ENCODE data around the gene SARS2.
"Not testable (repeated sequence)": the region's sequence is repeated elsewhere in the genome, so short reads cannot be mapped to it uniquely, and the experiment has no call there.

SARS2 gene, protein sequence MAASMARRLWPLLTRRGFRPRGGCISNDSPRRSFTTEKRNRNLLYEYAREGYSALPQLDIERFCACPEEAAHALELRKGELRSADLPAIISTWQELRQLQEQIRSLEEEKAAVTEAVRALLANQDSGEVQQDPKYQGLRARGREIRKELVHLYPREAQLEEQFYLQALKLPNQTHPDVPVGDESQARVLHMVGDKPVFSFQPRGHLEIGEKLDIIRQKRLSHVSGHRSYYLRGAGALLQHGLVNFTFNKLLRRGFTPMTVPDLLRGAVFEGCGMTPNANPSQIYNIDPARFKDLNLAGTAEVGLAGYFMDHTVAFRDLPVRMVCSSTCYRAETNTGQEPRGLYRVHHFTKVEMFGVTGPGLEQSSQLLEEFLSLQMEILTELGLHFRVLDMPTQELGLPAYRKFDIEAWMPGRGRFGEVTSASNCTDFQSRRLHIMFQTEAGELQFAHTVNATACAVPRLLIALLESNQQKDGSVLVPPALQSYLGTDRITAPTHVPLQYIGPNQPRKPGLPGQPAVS

DNA sequence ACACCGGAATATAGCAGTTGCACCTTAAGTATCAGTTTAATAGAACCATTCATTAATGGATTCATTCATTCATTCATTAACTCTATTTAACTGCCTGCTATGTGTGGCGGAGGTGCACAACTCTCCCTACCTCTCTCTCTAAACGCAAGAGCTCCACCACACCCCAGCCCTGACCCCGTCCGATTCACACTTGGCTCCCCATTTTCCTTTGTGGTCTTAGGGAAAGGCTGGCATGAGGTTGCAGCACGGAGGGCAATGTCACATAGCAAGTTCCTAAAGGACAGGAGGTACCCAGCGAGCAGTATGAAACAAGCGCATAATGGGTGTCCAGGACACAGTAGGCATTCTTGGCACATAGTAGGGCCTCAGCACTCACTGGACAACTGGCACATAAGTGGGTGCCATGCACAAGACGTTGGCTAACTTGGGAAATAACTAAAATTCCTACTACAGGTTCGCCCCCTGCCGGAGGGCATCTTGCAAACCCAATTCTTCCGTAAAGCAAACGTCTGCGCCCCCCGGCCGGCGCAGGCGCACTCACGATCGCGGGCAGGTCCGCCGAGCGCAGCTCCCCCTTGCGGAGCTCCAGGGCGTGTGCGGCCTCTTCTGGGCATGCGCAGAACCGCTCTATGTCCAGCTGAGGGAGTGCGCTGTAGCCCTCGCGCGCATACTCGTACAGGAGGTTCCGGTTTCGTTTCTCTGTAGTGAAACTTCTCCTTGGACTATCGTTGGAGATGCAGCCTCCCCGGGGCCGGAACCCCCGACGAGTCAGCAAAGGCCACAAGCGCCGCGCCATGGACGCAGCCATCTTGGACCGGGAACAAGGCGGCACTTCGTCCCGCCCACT is at the start of gene SARS2:
Gene SARS2 (minus strand): TSS at position 835 of the 847 bp plus-strand sequence. CDS start 27 bp downstream, at position 808.
- peak; percentile 87 for DNase-seq (ENCODE audit: low read depth in 2 of 2)

GRCh38 chr19:38979812-38980211 is 49.2 kb upstream of the SARS2 start:
- no peak for DNase-seq (ENCODE audit: low read depth in 2 of 2)

GRCh38 chr19:38978326-38978689 is 47.7 kb upstream of the SARS2 start:
- no peak for DNase-seq (ENCODE audit: low read depth in 2 of 2)

DNA sequence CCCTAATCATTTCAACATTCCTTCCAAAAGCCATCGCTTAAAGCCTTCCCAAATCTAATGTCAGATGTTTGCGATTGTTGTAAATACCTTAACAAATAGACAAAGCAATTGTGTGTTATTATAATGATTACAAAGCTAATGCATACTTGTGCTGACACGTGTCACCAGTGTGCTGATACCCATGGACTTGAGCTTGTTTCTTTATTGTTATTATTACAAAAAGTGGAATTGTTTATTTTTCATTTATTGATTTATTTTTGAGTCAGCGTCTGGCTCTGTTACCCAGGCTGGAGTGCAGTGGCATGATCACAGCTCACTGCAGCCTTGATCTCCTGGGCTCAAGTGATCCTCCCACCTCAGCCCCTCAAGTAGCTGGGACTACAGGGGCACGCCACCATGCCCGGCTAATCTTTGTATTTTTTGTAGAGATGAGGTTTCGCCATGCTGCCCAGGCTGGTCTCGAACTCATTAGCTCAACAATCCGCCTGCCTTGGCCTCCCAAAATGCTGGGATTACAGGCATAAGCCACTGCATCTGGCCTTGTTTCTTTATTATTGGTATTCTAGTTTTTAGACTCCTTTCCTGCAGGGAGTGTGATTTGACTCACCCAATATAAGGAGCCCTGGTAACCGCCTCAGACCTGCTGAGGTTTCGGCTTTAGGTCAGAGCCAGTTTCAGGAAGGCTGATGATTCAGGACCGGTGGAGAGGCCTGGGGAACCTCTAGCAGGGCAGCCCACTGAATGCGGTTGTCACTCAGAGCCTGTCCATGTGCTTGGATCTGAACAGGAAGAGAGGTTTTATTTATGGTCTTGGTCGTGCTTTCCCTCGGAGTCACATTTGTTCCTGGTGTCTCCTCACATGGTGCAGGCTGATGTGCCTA is 47.1 kb upstream of the SARS2 start:
- DNase-seq (ENCODE audit: low read depth in 2 of 2) = no peak

DNA sequence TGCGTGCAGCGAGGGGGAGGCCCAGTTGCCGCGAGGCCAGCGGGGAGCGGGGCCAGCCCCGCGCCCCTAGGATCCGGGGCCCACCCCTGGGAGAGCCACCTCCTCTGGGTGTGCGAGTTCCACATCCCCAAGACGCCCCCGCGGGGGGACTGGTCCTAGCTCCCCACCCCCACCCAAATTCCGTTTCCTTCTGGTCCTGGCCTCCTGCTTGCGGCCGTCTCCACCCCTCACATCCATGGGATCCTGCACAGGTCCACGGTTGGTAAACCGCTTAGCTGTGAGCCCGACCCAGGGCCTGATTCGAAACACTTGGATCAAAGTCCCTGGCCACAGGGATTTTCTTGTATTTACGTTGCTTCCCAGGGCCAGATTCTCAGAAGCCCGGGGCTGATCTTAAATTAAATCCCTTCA is 45.3 kb upstream of the SARS2 start:
- no peak for DNase-seq (ENCODE audit: low read depth in 2 of 2)

GRCh38 chr19:38975214-38975860 is 44.8 kb upstream of the SARS2 start, which contains the start of gene FBXO17:
Gene FBXO17, minus strand, starts transcription at chr19:38975742. Its CDS starts 25,423 bp downstream, at chr19:38950319.
- DNase-seq (ENCODE audit: low read depth in 2 of 2) = no peak

DNA sequence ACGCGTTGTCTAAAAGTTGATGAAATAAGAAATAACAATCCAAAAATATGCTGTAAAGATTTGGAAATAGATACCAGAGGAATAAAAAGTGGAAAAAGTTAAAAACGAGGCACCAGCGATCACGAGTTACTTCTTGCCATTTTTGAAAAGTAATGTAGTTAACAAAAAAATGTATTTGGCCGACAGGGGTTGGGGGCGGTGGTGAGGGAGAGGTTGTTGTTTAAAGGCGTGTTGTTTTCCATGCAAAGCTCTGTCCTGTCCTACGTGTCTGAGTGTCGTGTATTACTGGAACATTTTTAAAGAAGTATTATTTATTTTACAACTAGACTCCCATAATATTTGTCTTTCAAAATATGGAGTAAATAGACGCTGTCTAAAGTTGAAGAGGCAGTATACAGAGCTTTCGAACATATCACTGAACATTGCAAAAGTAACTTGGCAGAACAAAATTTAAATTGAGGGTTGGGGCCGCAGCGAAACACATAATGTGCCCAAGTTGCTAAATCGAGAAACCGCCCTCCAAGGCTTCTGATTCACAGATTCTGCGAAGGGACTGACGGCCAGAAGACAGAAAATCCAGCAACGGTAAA is 44.2 kb upstream of the SARS2 start:
- DNase-seq (ENCODE audit: low read depth in 2 of 2) = no peak

DNA sequence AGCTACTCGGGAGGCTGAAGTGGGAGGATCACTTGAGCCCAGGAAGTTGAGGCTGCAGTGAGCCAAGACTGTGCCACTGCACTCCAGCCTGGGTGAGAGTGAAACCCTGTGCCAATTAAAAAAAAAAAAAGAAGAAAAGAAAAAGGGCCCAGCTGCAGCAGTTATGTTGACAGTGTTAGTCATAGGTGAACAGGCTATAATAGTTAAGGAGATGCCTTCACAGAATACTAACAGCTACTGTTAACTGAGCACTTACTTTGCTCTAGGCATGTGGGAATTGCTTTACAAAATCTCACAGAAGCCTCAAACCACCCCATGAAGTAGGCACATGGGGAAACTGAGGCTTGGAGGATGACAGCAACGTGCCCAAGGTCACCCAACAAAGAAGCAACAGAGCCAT is 41.1 kb upstream of the SARS2 start:
- DNase-seq (ENCODE audit: low read depth in 2 of 2) = no peak

DNA sequence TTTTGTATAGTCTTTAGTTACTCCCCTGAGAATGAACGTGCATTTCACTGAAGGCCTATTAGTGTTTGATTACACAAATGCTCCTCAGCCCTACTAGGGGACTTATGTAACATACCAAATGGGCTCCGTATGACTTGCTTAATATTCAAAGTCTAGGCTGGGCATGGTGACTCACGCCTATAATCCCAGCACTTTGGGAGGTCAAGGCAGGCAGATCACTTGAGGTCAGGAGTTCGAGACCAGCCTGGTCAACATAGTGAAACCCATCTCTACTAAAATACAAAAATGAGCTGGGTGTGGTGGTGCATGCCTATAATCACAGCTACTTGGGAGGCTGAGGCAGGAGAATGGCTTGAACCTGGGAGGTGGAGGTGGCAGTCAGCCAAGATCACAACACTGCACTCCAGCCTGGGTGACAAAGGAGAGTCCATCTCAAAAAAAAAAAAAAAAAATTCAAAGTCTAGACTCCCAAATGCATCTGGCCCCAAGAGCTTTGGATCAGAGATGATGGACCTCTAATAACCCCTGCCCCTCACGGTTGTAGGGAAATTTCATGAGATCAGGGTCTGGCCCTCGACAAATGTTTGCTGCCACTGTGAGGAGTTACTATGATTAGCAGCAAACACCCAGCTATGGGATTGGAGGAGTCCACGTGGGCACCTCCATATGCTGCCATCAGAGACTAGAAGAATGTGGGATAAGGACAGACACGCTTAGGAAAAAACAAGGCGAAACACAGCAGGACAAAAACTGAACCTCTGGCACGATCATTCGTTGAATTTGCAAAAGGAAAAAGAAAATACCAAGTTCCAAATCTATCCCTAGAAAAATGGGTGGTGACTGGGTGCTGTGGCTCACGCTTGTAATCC is 40.3 kb upstream of the SARS2 start:
- no peak for DNase-seq (ENCODE audit: low read depth in 2 of 2)

DNA sequence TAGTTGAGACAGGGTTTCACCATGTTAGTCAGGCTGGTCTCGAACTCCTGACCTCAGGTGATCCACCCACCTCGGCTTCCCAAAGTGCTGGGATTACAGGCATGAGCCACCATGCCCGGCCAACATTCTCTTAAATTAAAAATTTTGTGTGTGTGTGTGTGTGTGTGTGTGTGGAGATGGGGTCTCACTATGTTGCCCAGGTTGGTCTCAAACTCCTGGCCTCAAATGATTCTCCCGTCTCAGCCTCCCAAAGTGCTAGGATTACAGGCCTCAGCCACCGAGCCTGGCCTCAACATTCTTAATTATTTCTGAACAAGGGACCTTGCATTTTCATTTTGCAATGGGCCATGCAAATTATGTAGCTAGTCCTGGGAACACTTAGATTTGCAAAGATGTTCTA is 35.6 kb upstream of the SARS2 start:
- not testable (repeated sequence) for DNase-seq (ENCODE audit: low read depth in 2 of 2)

GRCh38 chr19:38964738-38965137 is 34.2 kb upstream of the SARS2 start:
- DNase-seq (ENCODE audit: low read depth in 2 of 2) = no peak

DNA sequence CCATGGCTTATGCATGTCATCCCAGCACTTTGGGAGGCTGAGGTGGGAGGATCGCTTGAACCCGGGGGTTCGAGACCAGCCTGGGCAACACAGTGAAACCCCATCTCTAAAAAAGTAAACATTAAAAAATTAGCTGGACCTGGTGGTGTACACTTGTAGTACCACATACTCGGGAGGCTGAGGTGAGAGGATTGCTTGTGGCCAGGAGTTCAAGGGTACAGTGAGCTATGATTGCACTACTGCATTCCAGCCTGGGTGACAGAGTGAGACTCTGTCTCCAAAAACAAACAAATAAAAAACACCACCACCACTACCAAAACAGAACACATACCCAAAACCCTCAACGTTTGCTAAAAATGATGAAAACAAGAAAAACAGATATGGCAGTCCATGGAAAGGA is 29.1 kb upstream of the SARS2 start:
- no peak for DNase-seq (ENCODE audit: low read depth in 2 of 2)

GRCh38 chr19:38958301-38958700 is 27.7 kb upstream of the SARS2 start:
- no peak for DNase-seq (ENCODE audit: low read depth in 2 of 2)

DNA sequence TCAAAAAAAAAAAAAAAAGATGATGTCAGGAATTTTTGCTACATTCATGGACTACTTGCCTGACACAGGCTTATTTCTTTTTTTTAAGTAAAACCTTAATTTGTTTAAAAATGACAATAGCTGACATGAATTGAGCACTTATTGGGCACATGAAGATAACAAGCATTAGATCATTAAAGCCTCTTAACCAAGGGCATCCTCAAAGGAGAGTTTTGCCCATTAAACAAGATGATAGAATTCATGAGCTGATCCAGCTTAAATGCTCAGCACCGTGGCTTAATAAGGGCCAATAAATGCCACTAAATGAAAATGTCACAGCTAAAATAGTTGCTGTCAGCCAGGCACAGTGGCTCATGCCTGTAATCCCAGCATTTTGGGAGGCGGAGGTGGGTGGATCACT is 25.7 kb upstream of the SARS2 start:
- DNase-seq (ENCODE audit: low read depth in 2 of 2) = no peak

GRCh38 chr19:38953677-38954076 is 23.1 kb upstream of the SARS2 start:
- DNase-seq (ENCODE audit: low read depth in 2 of 2) = no peak

- no peak for DNase-seq (ENCODE audit: low read depth in 2 of 2)
Measured at GRCh38 chr19:38952395-38953165, 22.0 kb upstream of the SARS2 start.

GRCh38 chr19:38951187-38951586 is 20.6 kb upstream of the SARS2 start:
- DNase-seq (ENCODE audit: low read depth in 2 of 2) = no peak

DNA sequence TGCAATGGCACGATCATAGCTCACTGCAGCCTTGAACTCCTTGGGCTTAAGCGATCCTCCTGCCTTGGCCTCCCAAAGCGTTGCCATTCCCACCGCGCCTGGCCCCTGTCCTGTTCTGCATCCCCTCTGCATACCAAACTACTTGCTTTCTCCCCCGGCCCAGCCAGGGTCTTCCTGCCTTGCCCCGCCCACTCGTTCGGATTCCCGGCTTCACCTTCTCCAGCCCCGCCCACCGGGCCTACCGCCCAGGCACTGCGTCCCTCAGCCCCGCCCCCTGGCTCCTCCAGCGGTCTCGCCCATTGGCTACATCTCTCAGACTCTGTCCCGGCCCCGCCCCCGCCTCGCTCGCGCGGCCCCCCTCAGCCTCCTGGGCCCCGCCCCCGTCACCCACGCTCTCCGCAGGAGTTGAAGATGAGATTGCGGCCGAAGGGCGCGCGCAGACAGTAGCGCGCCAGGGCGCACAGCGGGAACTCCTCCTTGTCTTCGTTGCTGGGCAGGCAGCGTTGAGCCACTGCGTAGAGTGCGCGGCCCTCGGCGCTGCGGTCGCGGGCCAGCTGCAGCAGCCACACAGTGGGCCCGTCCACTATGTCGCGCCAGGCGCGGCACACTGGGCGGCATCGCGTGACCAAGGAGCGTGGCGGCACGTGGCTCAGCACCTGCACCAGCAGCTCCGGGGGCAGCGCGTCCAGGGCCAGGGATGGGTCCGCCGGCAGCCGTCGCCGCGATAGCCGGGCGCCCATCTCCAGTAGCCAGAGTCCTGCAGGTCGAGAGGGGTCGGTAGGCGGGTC is 19.2 kb upstream of the SARS2 start:
- peak; percentile 39 to 78 for DNase-seq (ENCODE audit: low read depth in 2 of 2)

Data from stimulated activated CD8-positive, alpha-beta memory T cell treated with anti-CD3 and anti-CD28 coated beads, Interleukin-2, amount 100 ng/mL, for 1 hour (primary cell).